Measurements from ENCODE around the gene POR.

The POR gene

GRCh38 chr7:75995052-75995471 lies 80.1 kb downstream of the POR start:
- no peak for DNase-seq
- H3K9me3 Mint-ChIP-seq: no peaks in the 10 kb centered on the region
- peaks cover 24% of the 10 kb centered on the region for H3K4me1 Mint-ChIP-seq
- H3K27ac Mint-ChIP-seq: no peak overlapping the region
- no peak for TF ChIP-seq CTCF (IDR thresholded peaks at IDR 0.05)
- no peaks in the 10 kb centered on the region for H3K27me3 Mint-ChIP-seq (ENCODE audit: low read depth, poor library complexity)
- H3K4me3 Mint-ChIP-seq: peak overlapping the region; percentile 81
- H3K36me3 Mint-ChIP-seq (ENCODE audit: low read depth): peaks cover 41% of the 10 kb centered on the region

- Mint-ChIP-seq H3K4me3 (no peak overlapping the region), H3K36me3 (ENCODE audit: low read depth) (peaks cover 41% of the 10 kb centered on the region), H3K4me1 (peaks cover 14% of the 10 kb centered on the region), H3K27ac (no peak overlapping the region), H3K9me3 (no peaks in the 10 kb centered on the region), H3K27me3 (ENCODE audit: low read depth, poor library complexity) (no peaks in the 10 kb centered on the region)
- TF ChIP-seq CTCF (IDR thresholded peaks at IDR 0.05): no peak
- no peak for DNase-seq
These were observed 81.0 kb downstream of the POR start for GRCh38 chr7:75995996-75996395.

GRCh38 chr7:75996476-75996875 lies 81.5 kb downstream of the POR start:
- peaks cover 10% of the 10 kb centered on the region for H3K4me1 Mint-ChIP-seq
- no peak for DNase-seq
- H3K27me3 Mint-ChIP-seq (ENCODE audit: low read depth, poor library complexity): no peaks in the 10 kb centered on the region
- H3K4me3 Mint-ChIP-seq: no peak overlapping the region
- peaks cover 41% of the 10 kb centered on the region for H3K36me3 Mint-ChIP-seq (ENCODE audit: low read depth)
- no peaks in the 10 kb centered on the region for H3K9me3 Mint-ChIP-seq
- H3K27ac Mint-ChIP-seq: no peak overlapping the region
- no peak for TF ChIP-seq CTCF (IDR thresholded peaks at IDR 0.05)

DNA sequence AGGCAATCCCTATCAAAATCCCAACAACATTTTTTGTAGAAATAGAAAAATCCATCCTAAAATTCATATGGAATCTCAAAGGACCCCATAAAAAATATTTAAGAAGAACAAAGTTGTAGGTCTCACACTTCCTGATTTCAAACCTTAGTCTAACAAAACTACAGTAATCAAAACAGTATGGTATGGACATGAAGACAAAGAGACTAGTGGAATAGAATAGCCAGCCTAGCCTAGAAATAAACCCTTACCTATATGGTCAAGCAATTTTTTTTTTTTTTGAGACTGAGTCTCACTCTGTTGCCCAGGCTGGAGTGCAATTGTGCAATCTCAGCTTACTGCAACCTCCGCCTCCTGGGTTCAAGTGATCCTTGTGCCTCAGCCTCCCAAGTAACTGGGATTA lies 83.1 kb downstream of the POR start:
- no peak for DNase-seq
- Mint-ChIP-seq H3K27me3 (ENCODE audit: low read depth, poor library complexity) (no peaks in the 10 kb centered on the region), H3K4me3 (no peak overlapping the region), H3K36me3 (ENCODE audit: low read depth) (peaks cover 50% of the 10 kb centered on the region), H3K4me1 (peaks cover 8% of the 10 kb centered on the region), H3K9me3 (no peaks in the 10 kb centered on the region), H3K27ac (no peak overlapping the region)
- TF ChIP-seq CTCF (IDR thresholded peaks at IDR 0.05): no peak

DNA sequence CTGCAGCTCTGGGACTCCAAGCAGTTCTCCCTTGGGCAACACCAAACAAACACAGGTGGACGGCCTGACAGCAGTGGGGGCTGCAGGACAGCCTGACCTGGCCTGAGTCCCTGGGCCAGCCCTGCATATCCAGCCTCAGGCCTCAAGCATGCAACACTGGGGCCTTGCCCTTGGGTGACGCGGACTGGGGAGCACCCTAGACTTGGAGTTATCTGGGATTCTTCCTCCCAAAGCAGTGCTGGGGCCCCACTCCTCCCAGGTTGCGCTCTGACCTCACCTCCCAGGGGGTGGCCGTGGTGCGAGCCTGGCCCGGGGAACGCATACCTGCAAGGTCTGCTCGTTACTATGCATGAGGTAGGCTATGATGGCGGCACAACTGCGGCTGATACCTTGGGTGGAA lies 85.6 kb downstream of the POR start:
- no peak for DNase-seq
- H3K27ac Mint-ChIP-seq: no peak overlapping the region
- TF ChIP-seq CTCF (IDR thresholded peaks at IDR 0.05): no peak
- peaks cover 62% of the 10 kb centered on the region for H3K36me3 Mint-ChIP-seq (ENCODE audit: low read depth)
- H3K9me3 Mint-ChIP-seq: no peaks in the 10 kb centered on the region
- no peaks in the 10 kb centered on the region for H3K27me3 Mint-ChIP-seq (ENCODE audit: low read depth, poor library complexity)
- H3K4me1 Mint-ChIP-seq: no peaks in the 10 kb centered on the region
- H3K4me3 Mint-ChIP-seq: no peak overlapping the region

DNA sequence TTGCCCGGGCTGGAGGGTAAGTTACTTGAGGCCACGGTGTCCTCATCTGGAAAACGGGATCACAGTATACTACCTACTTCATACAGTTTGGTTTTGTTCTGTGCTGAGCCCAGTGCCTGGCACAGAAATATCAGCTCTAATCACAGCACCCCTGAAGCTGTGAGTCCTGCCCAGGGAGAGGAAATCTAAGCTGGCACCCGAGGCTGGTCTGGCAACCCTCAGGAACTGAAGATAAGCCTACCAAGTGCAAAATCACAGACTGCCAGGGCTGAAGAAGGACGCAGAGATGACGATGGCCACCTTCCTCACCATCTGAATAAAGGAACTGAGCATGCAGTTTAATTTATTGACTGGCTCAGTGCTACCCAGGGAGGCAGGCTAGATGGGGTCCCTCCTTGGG lies 87.2 kb downstream of the POR start:
- no peak for TF ChIP-seq CTCF (IDR thresholded peaks at IDR 0.05)
- no peak overlapping the region for H3K4me3 Mint-ChIP-seq
- peaks cover 47% of the 10 kb centered on the region for H3K36me3 Mint-ChIP-seq (ENCODE audit: low read depth)
- H3K9me3 Mint-ChIP-seq: no peaks in the 10 kb centered on the region
- no peak for DNase-seq
- H3K27ac Mint-ChIP-seq: peak overlapping the region; percentile 36
- H3K27me3 Mint-ChIP-seq (ENCODE audit: low read depth, poor library complexity): no peaks in the 10 kb centered on the region
- no peaks in the 10 kb centered on the region for H3K4me1 Mint-ChIP-seq
